SKM-1 treated with dmso at 0.1 percent for 144 hours (cell line): ENCODE measurements around the gene DNAH1.

Experiments
- DNase-seq: peaks from one replicate; lab custom pipeline; 2025; ENCODE audit not compliant: unreplicated experiment; lab: John Stamatoyannopoulos, UW

Gene DNAH1

DNA sequence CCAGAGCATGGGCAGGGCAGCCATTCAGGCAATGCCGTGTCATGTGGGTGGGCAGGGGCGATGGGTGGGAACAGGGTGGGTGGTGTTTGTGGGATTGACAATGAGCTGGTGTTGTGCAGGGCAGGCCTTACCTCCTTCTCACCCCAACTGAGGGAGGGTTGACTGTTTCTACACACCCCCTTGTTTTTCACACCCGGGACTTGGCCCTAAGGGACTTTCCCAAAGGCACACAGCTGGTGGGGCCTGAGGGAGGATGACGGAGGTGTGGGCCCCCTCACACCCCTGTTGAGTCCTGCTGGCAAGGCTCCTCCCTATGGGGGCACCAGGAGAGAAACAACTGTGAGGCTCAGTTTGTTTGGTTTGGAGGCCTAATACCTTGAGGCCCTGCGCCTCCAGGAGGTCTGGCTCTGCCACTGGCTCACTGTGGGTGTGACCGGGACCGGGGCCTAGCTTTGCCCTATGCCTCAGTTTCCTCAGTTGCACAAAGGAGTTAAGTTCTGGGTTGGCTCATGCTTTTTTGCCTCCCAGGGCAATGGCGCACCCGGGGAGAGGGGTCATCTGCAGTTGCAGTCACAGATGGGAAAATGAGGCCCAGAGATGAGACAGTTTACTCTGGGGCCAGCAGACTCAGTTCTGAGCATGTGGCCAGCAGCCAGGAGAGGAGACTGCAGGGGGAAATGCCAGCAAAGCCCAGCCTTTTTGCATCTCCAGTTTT lies 5.1 kb upstream of the DNAH1 start:
- no peak for DNase-seq

GRCh38 chr3:52311576-52312119 lies 4.5 kb upstream of the DNAH1 start:
- no peak for DNase-seq

- no peak for DNase-seq
Observed at GRCh38 chr3:52313188-52313773, 2.8 kb upstream of the DNAH1 start.

DNA sequence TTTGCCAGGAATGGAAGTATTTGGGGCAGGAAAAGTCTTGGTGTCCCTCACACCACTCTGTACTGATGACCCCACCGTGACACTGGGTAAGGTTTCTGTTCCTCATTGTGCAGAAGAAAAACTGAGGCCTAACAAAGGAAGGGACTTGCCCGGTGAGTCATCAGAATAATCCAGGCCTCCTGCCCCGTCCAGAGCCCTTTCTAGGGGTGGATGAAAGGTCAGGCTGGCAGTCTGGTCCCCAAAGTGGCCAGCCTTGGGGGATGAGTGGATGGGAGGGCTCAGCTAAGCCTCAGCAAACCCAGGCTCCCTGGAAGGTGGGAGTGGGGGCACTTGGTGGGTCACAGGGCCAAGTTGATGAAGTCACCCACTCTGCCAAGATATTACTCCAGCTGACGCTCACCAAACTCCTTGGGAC lies 2.3 kb upstream of the DNAH1 start:
- DNase-seq = peak; percentile 70

GRCh38 chr3:52314489-52314888 lies 1.6 kb upstream of the DNAH1 start:
- DNase-seq = no peak

DNA sequence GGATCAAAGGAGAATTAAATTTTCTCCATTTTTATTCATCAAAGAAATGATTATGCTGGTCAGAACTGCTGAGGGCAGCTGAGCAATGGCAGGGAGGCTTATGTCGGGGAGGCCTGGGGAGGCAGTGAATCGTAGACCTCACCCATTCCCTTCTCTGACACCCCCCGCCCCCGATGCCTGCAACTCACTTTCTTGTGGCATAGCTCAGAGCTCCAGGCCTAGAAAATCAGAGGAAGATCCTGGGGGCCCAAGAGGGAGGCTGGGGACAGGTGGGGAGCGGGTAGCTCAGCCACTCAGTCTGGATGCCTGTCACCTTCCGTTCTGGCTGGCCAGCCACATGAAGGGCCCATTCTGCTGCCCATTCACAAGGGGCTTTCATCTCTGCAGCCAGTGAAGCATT lies 1.1 kb upstream of the DNAH1 start:
- DNase-seq = no peak

DNA sequence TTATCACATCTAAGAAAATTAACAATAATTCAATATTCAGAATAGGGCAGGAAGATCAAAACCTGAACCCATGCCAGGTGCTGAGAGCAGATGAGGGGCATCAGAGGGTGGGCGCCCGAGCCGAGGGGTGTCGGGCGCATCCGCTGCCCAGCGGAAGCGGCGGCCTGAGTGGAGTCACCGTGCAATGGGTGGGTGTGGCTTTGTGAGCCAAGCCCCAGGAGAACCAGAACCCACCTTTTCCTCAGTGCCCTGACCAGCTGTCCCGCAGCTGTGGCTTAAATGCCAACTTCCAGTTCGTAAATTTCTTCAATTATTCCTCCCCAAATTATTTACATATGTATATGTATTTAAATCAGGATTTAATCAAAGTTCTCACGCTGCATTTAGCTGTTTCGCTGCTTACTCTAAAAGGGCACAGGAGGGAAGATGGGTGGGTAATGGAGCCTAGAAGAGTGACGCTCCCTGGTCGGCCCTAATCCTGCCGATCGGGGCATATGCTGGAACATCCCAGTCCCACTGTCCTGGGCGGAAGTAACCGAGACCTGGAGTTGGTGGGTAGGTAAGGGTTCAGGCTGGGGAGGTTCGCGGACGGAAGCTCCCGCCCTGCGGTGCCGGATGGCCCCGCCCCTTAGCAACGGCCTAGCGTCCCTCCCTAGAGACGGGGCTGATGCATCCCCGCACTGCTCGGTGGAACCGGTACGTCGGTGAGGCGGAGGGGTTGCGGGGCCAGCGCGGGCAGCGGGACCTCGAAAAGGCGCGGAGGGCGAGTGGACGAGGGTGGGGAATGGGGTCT lies 1.3 kb downstream of the DNAH1 start:
- DNase-seq = no peak

- DNase-seq = no peak
Observed at GRCh38 chr3:52318186-52318816, 2.2 kb downstream of the DNAH1 start.

DNA sequence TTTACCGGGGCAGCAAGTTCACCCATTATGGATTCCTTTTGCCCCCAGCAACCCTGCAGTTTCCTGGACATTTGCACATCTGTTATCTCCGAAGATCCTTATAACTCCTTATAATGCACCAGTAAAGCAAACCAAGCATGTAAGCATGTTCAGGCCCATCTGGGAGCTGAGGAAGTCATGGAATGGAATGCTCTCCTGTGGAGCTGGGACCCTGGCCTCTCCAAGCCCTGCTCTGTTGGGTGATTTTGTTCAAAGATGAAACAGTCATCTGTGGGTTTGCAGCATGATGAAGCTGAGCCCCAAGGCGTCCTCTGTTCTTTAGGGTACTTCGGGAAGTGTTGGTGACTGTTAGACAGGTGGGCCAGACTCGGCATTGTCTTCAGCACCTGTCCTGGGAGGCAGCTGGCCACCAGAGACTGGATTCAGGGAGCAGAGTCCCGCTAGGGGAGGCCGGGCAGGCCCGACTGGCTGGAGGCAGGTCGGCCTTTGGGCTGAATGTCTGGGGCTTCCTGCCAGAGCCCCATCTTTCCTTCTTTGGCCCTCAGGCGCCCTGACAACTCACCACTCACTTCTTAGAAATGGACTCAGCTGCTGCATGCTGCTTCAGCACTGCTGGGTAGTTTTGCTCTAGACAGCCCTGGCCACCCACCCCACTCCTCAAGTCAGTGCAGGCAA lies 3.9 kb downstream of the DNAH1 start:
- no peak for DNase-seq

DNA sequence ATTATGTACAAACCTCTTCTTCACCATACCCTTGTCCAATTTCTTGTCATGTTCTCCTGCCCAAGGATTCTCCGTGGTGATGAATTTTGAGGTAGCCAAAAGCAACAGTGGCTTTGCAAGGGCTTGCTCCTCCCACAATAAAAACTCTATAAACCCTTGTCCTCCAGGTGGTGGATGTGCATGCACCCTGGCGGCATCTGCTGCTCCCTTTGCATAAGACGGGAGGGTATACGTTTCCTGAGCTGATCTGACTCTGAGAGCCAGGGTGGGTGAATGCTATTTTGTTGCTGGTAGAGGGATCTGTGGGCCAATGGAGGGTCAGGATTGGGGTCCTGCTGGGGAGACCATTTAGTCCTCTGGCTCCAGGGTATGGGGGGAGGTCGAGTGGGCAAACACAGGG lies 5.4 kb downstream of the DNAH1 start:
- no peak for DNase-seq

DNA sequence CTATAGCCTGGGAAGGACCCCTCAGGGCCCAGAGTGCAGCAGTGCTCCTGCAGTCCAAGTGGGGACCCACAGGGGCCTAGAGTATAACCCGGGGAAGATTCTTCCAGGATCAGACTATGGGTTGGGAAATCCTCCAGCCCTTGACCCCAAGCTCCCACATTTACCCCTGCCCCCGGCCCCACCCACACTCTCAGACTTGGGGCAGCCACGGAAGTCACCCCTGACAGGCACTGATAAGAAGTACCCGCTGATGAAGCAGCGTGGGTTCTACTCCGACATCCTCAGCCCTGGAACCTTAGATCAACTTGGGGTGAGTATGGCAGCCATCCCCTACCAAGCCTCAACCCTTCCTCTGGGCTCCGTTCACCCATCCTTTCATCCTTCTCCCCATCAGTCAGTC lies 6.3 kb downstream of the DNAH1 start:
- DNase-seq = no peak

DNA sequence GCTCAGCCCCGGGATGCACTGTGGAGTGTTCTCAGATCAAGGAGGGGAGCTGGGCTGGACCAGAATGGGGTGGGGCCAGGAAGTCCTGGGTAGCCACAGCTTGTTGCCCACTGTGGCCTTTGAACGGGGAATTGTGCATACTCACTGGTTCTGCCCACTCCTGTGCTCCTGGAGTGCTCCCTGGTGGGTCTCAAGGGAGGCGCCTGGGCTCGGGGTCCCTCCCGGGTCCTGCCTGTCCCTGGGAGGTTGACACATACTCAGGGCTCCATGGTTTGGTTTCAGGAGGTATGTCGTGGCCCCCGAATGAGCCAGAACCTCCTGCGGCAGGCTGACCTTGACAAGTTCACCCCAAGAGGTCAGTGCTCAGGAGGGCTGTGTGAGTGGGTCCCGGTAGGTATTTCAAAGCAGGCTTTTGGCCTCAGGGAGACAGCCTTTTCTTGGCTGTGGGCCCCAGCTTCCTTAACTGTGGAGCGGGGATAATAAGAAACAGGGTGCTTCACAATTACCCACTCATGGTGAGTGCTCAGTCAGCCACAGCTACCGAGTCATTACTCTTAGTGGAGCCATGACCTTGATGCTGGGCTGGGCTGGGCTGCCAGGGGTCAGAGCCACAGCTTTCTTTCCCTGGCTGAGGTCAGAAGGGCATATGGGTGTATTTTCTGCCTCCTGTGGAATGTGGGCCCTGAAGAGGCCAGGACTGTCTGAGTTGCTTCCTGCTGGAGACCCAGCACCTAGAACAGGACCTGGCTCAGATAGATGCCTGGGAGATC lies 7.6 kb downstream of the DNAH1 start:
- DNase-seq = no peak

GRCh38 chr3:52324676-52325075 lies 8.6 kb downstream of the DNAH1 start:
- DNase-seq = no peak

GRCh38 chr3:52325686-52326085 lies 9.6 kb downstream of the DNAH1 start:
- no peak for DNase-seq

DNA sequence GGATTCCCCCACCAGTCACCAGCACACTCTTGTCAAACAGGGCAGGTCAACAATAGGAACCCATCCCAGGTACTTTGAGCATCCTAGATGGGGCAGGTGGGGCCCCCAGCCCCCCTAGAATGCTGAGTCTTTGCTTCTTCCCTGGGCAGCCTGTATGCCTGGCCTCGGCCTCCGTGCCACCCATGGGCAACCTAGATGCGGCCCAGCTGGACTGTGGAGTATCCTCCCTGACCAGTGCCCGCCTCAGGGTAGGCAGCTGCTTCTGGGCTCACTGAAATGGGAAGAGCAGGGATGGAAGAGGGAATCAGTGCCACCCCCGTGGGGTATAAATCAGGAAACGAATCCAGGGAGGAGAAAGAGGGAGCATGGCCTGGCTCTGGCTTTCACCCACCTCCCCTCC lies 10.9 kb downstream of the DNAH1 start:
- DNase-seq = no peak

DNA sequence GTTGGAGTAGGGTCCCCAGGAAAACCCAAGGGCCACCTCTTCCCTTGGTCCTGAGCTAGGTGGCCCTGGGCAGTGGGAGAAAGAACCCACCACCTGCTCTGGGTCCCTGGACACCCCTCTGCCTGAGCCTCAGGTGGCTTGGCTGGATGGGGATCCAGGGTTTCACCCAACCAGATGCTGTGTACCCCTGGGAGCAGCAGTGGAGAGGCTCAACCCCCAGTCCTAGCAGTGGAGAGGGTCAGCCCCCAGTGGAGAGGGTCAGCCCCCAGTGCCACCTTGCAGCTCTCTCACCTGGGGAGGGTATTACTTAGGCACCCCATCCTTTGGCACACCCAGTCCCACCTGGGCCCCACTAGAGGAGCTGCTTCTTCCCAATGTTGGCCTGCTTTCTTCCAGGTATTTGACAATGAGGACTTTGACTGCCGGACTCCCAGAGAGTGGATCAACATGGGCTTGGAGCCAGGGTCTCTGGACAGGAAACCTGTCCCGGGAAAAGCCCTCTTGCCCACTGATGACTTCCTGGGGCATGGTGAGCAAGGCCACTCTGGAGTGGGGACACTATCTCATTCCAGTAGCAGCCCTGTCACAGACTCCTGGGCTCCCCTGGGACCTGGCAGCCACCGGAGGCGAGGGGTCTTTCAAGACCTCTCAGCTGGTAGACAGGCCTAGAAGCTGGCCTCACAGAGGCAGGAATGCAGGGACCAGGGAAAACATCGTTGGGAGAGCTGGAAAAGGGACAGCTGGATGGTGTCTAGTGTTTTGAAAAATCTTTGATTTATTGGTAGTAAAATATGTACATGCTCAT lies 11.6 kb downstream of the DNAH1 start:
- no peak for DNase-seq

DNA sequence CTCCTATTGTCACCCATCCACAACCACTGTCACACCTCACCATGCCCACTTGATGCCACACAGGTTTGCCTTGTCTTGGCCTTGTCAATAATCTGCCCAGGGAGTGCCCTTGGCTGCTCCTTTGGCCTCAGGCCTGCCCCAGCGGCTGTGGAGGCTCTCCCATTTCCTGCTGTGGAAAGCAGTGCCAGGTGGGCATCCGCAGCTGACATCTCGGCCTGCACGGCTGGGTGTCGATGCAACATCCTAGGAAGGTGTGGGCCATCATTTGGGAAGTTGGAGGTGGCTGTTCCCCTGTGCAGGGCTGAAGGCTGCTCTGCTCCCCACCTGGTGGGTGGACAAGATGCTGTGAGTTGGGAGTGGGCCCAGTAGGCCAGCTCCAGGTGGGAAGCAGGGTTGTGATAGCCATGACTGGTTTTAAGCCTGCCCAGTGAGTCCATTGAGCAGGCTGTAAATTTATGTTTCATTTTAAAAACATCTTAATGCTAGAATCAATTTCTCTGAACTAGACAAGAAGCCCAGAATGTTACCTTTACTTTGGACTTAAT lies 12.5 kb downstream of the DNAH1 start:
- DNase-seq = no peak

- DNase-seq = no peak
Observed at GRCh38 chr3:52330194-52330805, 14.2 kb downstream of the DNAH1 start.

- no peak for DNase-seq
Observed at GRCh38 chr3:52331091-52331490, 15.0 kb downstream of the DNAH1 start.
